Measurements from ENCODE around the gene ENOSF1.
A peak's percentile ranks its signal among the peaks of the same experiment; 100 is the strongest.
"Not testable (repeated sequence)": the region's sequence is repeated elsewhere in the genome, so short reads cannot be mapped to it uniquely, and the experiment has no call there.

Gene ENOSF1

GRCh38 chr18:708096-708495, 4.3 kb downstream of the ENOSF1 start:
- DNase-seq, result no peak

- DNase-seq, result peak in 3 of 58 donors; percentile 3 to 6 (median 6)
These were observed 6.0 kb downstream of the ENOSF1 start for GRCh38 chr18:706405-706804.

GRCh38 chr18:703213-703967, 9.0 kb downstream of the ENOSF1 start:
- DNase-seq, result no peak

- DNase-seq, result no peak
These were observed 14.6 kb downstream of the ENOSF1 start for GRCh38 chr18:697800-698199.

GRCh38 chr18:697012-697411, 15.4 kb downstream of the ENOSF1 start:
- no peak for DNase-seq

GRCh38 chr18:693466-694187, 18.8 kb downstream of the ENOSF1 start:
- DNase-seq, result peak in 2 of 58 donors; percentile 8 to 17

GRCh38 chr18:692824-693223, 19.6 kb downstream of the ENOSF1 start:
- no peak for DNase-seq

GRCh38 chr18:688323-688722, 24.1 kb downstream of the ENOSF1 start:
- no peak for DNase-seq

GRCh38 chr18:686339-687111, 25.9 kb downstream of the ENOSF1 start:
- peak in 3 of 58 donors; percentile 7 to 28 (median 8) for DNase-seq

- DNase-seq, result no peak
These were observed 27.0 kb downstream of the ENOSF1 start for GRCh38 chr18:685438-685837.

GRCh38 chr18:683531-683930, 28.9 kb downstream of the ENOSF1 start:
- no peak for DNase-seq

- DNase-seq, result no peak
These were observed 29.6 kb downstream of the ENOSF1 start for GRCh38 chr18:682833-683232.

GRCh38 chr18:682416-682815, 30.0 kb downstream of the ENOSF1 start:
- DNase-seq, result not testable (repeated sequence)

GRCh38 chr18:681985-682384, 30.4 kb downstream of the ENOSF1 start:
- DNase-seq, result no peak

- peak in 9 of 58 donors; percentile 5 to 41 (median 24) for DNase-seq
These were observed 32.0 kb downstream of the ENOSF1 start for GRCh38 chr18:680392-680791.

GRCh38 chr18:679516-679915, 32.9 kb downstream of the ENOSF1 start:
- DNase-seq, result no peak

GRCh38 chr18:678482-679182, 33.8 kb downstream of the ENOSF1 start:
- DNase-seq, result no peak

GRCh38 chr18:677951-678381, 34.5 kb downstream of the ENOSF1 start:
- peak in 27 of 58 donors; percentile 6 to 65 (median 30) for DNase-seq

GRCh38 chr18:677145-677544, 35.3 kb downstream of the ENOSF1 start:
- DNase-seq, result no peak

- DNase-seq, result no peak
These were observed 35.7 kb downstream of the ENOSF1 start for GRCh38 chr18:676736-677135.

GRCh38 chr18:676069-676468, 36.4 kb downstream of the ENOSF1 start:
- DNase-seq, result no peak
